A549 treated with GW870086 at 1 μM for 4 hours (cell line): ENCODE data around the gene COX6B1. TPM values are rescaled to one million over a fixed set of nuclear protein-coding genes. Genes with fewer than 3 reads are reported as not detected.

Source experiments
- total RNA-seq: library from RNA; stranded (reverse); fragments of 200-300 nt; extraction: Qiagen RNA extraction; gene quantifications from 5 replicates; pipeline ENCODE4 v1.2.3, GENCODE V29; 2022; ENCODE audit warnings: low read depth

COX6B1 gene
- total RNA-seq, result 1,289 to 1,613 TPM (median 1,322 TPM) in 5 replicates

GRCh38 chr19:35648017-35648961 lies at the start of gene COX6B1:
COX6B1 (plus strand) TSS chr19:35648323; CDS start chr19:35651244, 2,921 bp downstream.

GRCh38 chr19:35612559-35613321 lies 35.4 kb upstream of the COX6B1 start, which contains the start of gene HAUS5:
HAUS5 (plus strand) TSS chr19:35612735; CDS start chr19:35612795, 60 bp downstream.

GRCh38 chr19:35628565-35629331 lies 19.4 kb upstream of the COX6B1 start, which contains the start of gene RBM42:
RBM42 (plus strand) TSS chr19:35629036; CDS start chr19:35629154, 118 bp downstream.

GRCh38 chr19:35641515-35642151 lies 6.5 kb upstream of the COX6B1 start, which contains the start of gene ETV2:
ETV2 (plus strand) TSS chr19:35641745; CDS start chr19:35642461, 716 bp downstream.

GRCh38 chr19:35666251-35666913 lies 18.3 kb downstream of the COX6B1 start, which contains the start of gene UPK1A:
UPK1A (plus strand) TSS chr19:35666517; CDS start chr19:35666813, 296 bp downstream.

GRCh38 chr19:35704218-35704617 lies 56.1 kb downstream of the COX6B1 start, which contains the start of gene ZBTB32:
ZBTB32 (plus strand) TSS chr19:35704558; CDS start chr19:35714627, 10,069 bp downstream.

Other genes with a start within 250 kb of the COX6B1 start
- gene FFAR2, start 200.1 kb upstream of the COX6B1 start, total RNA-seq, result not detected in 5 replicates
- not detected in 5 replicates for gene KRTDAP, start 157.9 kb upstream of the COX6B1 start, total RNA-seq
- 34.6 to 40.9 TPM (median 36.9 TPM) in 5 replicates for gene DMKN, start 134.7 kb upstream of the COX6B1 start, total RNA-seq
- gene SBSN, start 120.0 kb upstream of the COX6B1 start, total RNA-seq, result 1.8 to 3.7 TPM (median 3.0 TPM) in 5 replicates
- 0.08 to 0.21 TPM (median 0.17 TPM) in 4 of 5 replicates, not detected in the other for gene GAPDHS, start 114.9 kb upstream of the COX6B1 start, total RNA-seq
- gene TMEM147, start 102.7 kb upstream of the COX6B1 start, total RNA-seq, result 383 to 426 TPM (median 419 TPM) in 5 replicates
- 0.10 TPM in 1 of 5 replicates, not detected in the others for gene ATP4A, start 84.7 kb upstream of the COX6B1 start, total RNA-seq
- gene PMIS2, start 62.1 kb upstream of the COX6B1 start, total RNA-seq, result not detected in 5 replicates
- gene HAUS5, start 35.6 kb upstream of the COX6B1 start, total RNA-seq, result 12.2 to 17.4 TPM (median 14.8 TPM) in 5 replicates
- 147 to 204 TPM (median 201 TPM) in 5 replicates for gene RBM42, start 19.3 kb upstream of the COX6B1 start, total RNA-seq
- 2.1 to 3.1 TPM (median 2.2 TPM) in 5 replicates for gene ETV2, start 6.6 kb upstream of the COX6B1 start, total RNA-seq
- gene UPK1A, start 18.2 kb downstream of the COX6B1 start, total RNA-seq, result 0.41 to 1.2 TPM (median 0.91 TPM) in 5 replicates
- gene ZBTB32, start 56.2 kb downstream of the COX6B1 start, total RNA-seq, result not detected in 5 replicates
- gene KMT2B, start 69.7 kb downstream of the COX6B1 start, total RNA-seq, result 48.1 to 60.8 TPM (median 55.0 TPM) in 5 replicates
- gene IGFLR1, start 94.1 kb downstream of the COX6B1 start, total RNA-seq, result 7.6 to 13.3 TPM (median 10.2 TPM) in 5 replicates
- gene U2AF1L4, start 97.1 kb downstream of the COX6B1 start, total RNA-seq, result 25.2 to 29.1 TPM (median 25.8 TPM) in 5 replicates
- 260 to 334 TPM (median 276 TPM) in 5 replicates for gene PSENEN, start 97.3 kb downstream of the COX6B1 start, total RNA-seq
- 20.0 to 28.4 TPM (median 22.7 TPM) in 5 replicates for gene LIN37, start 100.3 kb downstream of the COX6B1 start, total RNA-seq
- gene HSPB6, start 108.7 kb downstream of the COX6B1 start, total RNA-seq, result 0.18 to 0.38 TPM (median 0.32 TPM) in 4 of 5 replicates, not detected in the other
- gene PROSER3, start 109.9 kb downstream of the COX6B1 start, total RNA-seq, result 21.3 to 29.7 TPM (median 26.3 TPM) in 5 replicates
- gene ARHGAP33, start 127.2 kb downstream of the COX6B1 start, total RNA-seq, result 4.1 to 8.6 TPM (median 6.0 TPM) in 5 replicates
- 0.18 to 0.80 TPM (median 0.29 TPM) in 5 replicates for gene PRODH2, start 164.5 kb downstream of the COX6B1 start, total RNA-seq
- 0.41 to 0.75 TPM (median 0.59 TPM) in 5 replicates for gene NPHS1, start 204.2 kb downstream of the COX6B1 start, total RNA-seq
- 0.46 to 0.74 TPM (median 0.53 TPM) in 5 replicates for gene KIRREL2, start 208.6 kb downstream of the COX6B1 start, total RNA-seq
- 65.9 to 95.9 TPM (median 93.4 TPM) in 5 replicates for gene APLP1, start 220.3 kb downstream of the COX6B1 start, total RNA-seq